ENCODE data around the gene HEPACAM. TPM values are rescaled to one million over a fixed set of nuclear protein-coding genes. Genes with fewer than 3 reads are reported as not detected.
A peak's percentile ranks its signal among the peaks of the same experiment; 100 is the strongest.

The HEPACAM gene
- total RNA-seq, 2 donors from 2014 or later = not detected

GRCh38 chr11:124874571-124875255, 61.1 kb downstream of the HEPACAM start:
- no peaks in the 10 kb centered on the region for H3K4me1 ChIP-seq (ENCODE audit: control insufficient read depth, insufficient read depth, low read length)
- no peak overlapping the region for H3K27ac ChIP-seq (ENCODE audit: low read depth, low read length)
- H3K36me3 ChIP-seq (ENCODE audit: control insufficient read depth, insufficient read depth, low read length) = no peaks in the 10 kb centered on the region
- Mint-ChIP-seq H3K27me3 (ENCODE audit: insufficient read depth) (peaks cover 72% of the 10 kb centered on the region), H3K4me3 (no peak overlapping the region), H3K36me3 (ENCODE audit: low read depth) (peaks cover 2% of the 10 kb centered on the region), H3K9me3 (no peaks in the 10 kb centered on the region), H3K27ac (no peak overlapping the region), H3K4me1 (peaks cover 12% of the 10 kb centered on the region)
- no peak for DNase-seq
- no peak overlapping the region for H3K4me3 ChIP-seq (ENCODE audit: low read length)
- H3K9me3 ChIP-seq (ENCODE audit: control insufficient read depth, low read length) = no peaks in the 10 kb centered on the region
- H3K27me3 ChIP-seq (ENCODE audit: control insufficient read depth, insufficient read depth, low read length, poor library complexity, severe bottlenecking) = peaks cover 72% of the 10 kb centered on the region
- WGBS, 2 experiments (ENCODE audit: insufficient coverage in 1 of 2, insufficient read length in 1 of 2) = 93 to 94% methylated on average over 3 to 7 of the region's 7 CpGs
- no peak overlapping the region for H3K9ac ChIP-seq (ENCODE audit: extremely low read depth, low read length, poor library complexity, severe bottlenecking)
- TF ChIP-seq CTCF (conservative IDR thresholded peaks at IDR 0.05) = no peak

GRCh38 chr11:124873951-124874350, 61.9 kb downstream of the HEPACAM start:
- no peaks in the 10 kb centered on the region for H3K4me1 ChIP-seq (ENCODE audit: control insufficient read depth, insufficient read depth, low read length)
- WGBS, 2 experiments (ENCODE audit: insufficient coverage in 1 of 2, insufficient read length in 1 of 2) = 86 to 91% methylated on average over 6 to 8 of the region's 8 CpGs
- no peaks in the 10 kb centered on the region for H3K36me3 Mint-ChIP-seq (ENCODE audit: low read depth)
- H3K27ac ChIP-seq (ENCODE audit: low read depth, low read length) = no peak overlapping the region
- H3K9me3 Mint-ChIP-seq = no peaks in the 10 kb centered on the region
- DNase-seq = peak; percentile 37
- H3K36me3 ChIP-seq (ENCODE audit: control insufficient read depth, insufficient read depth, low read length) = no peaks in the 10 kb centered on the region
- no peak overlapping the region for H3K9ac ChIP-seq (ENCODE audit: extremely low read depth, low read length, poor library complexity, severe bottlenecking)
- H3K4me3 Mint-ChIP-seq = no peak overlapping the region
- H3K4me3 ChIP-seq (ENCODE audit: low read length) = no peak overlapping the region
- no peak for TF ChIP-seq CTCF (conservative IDR thresholded peaks at IDR 0.05)
- peaks cover 12% of the 10 kb centered on the region for H3K4me1 Mint-ChIP-seq
- no peaks in the 10 kb centered on the region for H3K9me3 ChIP-seq (ENCODE audit: control insufficient read depth, low read length)
- H3K27me3 ChIP-seq (ENCODE audit: control insufficient read depth, insufficient read depth, low read length, poor library complexity, severe bottlenecking) = peaks cover 80% of the 10 kb centered on the region
- no peak overlapping the region for H3K27ac Mint-ChIP-seq
- peaks cover 78% of the 10 kb centered on the region for H3K27me3 Mint-ChIP-seq (ENCODE audit: insufficient read depth)

GRCh38 chr11:124872741-124873140, 63.1 kb downstream of the HEPACAM start:
- no peaks in the 10 kb centered on the region for H3K36me3 Mint-ChIP-seq (ENCODE audit: low read depth)
- H3K4me1 Mint-ChIP-seq = peaks cover 8% of the 10 kb centered on the region
- H3K9me3 Mint-ChIP-seq = no peaks in the 10 kb centered on the region
- 45 to 56% methylated on average over 5 to 9 of the region's 9 CpGs for WGBS, 2 experiments (ENCODE audit: insufficient coverage in 1 of 2, insufficient read length in 1 of 2)
- TF ChIP-seq CTCF (conservative IDR thresholded peaks at IDR 0.05) = peak; percentile 24
- Histone ChIP-seq H3K36me3 (ENCODE audit: control insufficient read depth, insufficient read depth, low read length) (no peaks in the 10 kb centered on the region), H3K27ac (ENCODE audit: low read depth, low read length) (no peak overlapping the region), H3K27me3 (ENCODE audit: control insufficient read depth, insufficient read depth, low read length, poor library complexity, severe bottlenecking) (peaks cover 87% of the 10 kb centered on the region), H3K9ac (ENCODE audit: extremely low read depth, low read length, poor library complexity, severe bottlenecking) (no peak overlapping the region), H3K9me3 (ENCODE audit: control insufficient read depth, low read length) (no peaks in the 10 kb centered on the region), H3K4me3 (ENCODE audit: low read length) (no peak overlapping the region), H3K4me1 (ENCODE audit: control insufficient read depth, insufficient read depth, low read length) (no peaks in the 10 kb centered on the region)
- no peak overlapping the region for H3K4me3 Mint-ChIP-seq
- H3K27me3 Mint-ChIP-seq (ENCODE audit: insufficient read depth) = peaks cover 83% of the 10 kb centered on the region
- no peak overlapping the region for H3K27ac Mint-ChIP-seq
- peak; percentile 79 for DNase-seq
